GM06990 (cell line): ENCODE results near the gene SLC36A1.

Experiments used
- DNase-seq: peaks from one replicate; pipeline ENCODE4 v3.0.0-alpha.2; 2011; ENCODE audit not compliant: insufficient read length; ENCODE audit errors: extremely low read depth
- H3K27me3 ChIP-seq: replicated peaks from 2 replicates; pipeline ENCODE4 v1.6.0; 2011; ENCODE audit warnings: low read length; ENCODE audit not compliant: control insufficient read depth, insufficient read depth
- H3K36me3 ChIP-seq: 2 replicates; pipeline ENCODE4 v1.5.1; 2011; ENCODE audit warnings: low read length; ENCODE audit not compliant: control insufficient read depth, insufficient read depth
- H3K4me3 ChIP-seq: replicated peaks from 2 replicates; pipeline ENCODE4 v1.5.1; 2011; ENCODE audit warnings: low read depth, mild to moderate bottlenecking, control low read depth, low read length
- TF ChIP-seq, protein P1 (sequence below): IDR thresholded peaks from 2 replicates; pipeline ENCODE4 v1.5.1; 2011; ENCODE audit warnings: low read length, control low read depth, mild to moderate bottlenecking, inconsistent platforms; ENCODE audit not compliant: insufficient read depth, poor library complexity, severe bottlenecking

Gene SLC36A1

DNA sequence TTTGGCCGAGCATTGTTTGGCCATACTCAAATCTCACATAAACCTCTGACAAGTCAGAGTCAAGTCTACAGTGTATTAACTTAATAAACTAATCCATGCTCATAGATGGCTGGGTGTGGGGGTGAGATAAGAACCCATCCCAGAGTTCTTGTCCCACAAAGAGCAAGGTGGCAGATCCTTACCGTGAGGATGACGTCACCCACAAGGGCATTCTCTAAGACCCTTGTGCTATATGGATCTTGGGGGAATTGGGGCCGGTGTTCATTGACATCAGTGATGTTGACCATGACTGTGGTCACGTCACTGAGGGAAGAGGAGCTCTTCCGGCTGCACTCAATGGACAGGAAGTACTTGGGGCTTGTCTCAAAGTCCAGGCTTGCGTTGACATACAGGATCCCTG is 81.6 kb downstream of the SLC36A1 start:
- DNase-seq = no peak
- no peak overlapping the region for H3K4me3 ChIP-seq
- H3K36me3 ChIP-seq = no peaks in the 10 kb centered on the region
- peaks cover 3% of the 10 kb centered on the region; the same call in 1 of the 2 replicates for H3K27me3 ChIP-seq
- TF ChIP-seq, protein P1, sequence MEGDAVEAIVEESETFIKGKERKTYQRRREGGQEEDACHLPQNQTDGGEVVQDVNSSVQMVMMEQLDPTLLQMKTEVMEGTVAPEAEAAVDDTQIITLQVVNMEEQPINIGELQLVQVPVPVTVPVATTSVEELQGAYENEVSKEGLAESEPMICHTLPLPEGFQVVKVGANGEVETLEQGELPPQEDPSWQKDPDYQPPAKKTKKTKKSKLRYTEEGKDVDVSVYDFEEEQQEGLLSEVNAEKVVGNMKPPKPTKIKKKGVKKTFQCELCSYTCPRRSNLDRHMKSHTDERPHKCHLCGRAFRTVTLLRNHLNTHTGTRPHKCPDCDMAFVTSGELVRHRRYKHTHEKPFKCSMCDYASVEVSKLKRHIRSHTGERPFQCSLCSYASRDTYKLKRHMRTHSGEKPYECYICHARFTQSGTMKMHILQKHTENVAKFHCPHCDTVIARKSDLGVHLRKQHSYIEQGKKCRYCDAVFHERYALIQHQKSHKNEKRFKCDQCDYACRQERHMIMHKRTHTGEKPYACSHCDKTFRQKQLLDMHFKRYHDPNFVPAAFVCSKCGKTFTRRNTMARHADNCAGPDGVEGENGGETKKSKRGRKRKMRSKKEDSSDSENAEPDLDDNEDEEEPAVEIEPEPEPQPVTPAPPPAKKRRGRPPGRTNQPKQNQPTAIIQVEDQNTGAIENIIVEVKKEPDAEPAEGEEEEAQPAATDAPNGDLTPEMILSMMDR = no peak

DNA sequence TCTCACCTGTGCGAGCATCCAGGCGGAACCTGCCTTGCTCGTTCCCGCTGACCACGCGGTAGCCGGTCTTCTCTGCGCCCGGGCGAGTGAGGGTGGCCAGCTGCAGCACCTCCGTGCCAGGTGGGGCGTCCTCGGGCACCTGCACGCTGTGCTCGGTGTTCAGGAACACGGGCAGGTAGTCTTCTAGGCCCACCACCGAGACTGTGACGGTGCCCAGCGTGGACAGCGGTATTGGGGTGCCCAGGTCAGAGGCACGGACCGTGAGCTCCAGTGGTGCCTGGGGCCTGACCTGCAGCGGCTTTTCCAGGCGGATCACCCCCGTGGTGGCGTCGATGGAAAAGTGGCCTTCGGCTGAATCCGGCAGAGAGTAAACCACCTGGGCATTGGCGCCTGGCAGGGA is 84.2 kb downstream of the SLC36A1 start:
- Histone ChIP-seq H3K36me3 (no peaks in the 10 kb centered on the region), H3K27me3 (peaks cover 3% of the 10 kb centered on the region; the same call in 1 of the 2 replicates), H3K4me3 (no peak overlapping the region)
- TF ChIP-seq, protein P1 = no peak
- no peak for DNase-seq

DNA sequence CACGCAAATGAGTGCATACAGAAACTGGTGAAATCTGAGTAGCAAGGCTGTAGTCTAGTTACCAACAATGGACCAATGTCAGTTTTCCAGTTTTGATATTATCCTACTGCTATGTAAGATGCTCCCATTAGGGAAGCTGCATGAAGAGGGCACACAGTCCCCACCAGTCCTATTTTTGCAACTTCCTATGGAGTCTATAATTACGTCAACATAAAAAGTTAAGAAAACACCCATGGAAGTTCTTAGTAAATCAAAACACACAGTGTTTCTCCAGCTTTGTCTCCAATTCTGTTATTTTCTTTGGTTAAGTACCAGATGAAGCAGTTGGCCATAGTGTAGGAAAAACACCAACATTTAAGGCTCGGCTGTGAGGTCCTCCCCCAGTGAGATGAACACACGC is 85.0 kb downstream of the SLC36A1 start:
- no peak for DNase-seq
- TF ChIP-seq, protein P1 = no peak
- Histone ChIP-seq H3K36me3 (no peaks in the 10 kb centered on the region), H3K4me3 (no peak overlapping the region), H3K27me3 (peaks cover 3% of the 10 kb centered on the region; the same call in 1 of the 2 replicates)

DNA sequence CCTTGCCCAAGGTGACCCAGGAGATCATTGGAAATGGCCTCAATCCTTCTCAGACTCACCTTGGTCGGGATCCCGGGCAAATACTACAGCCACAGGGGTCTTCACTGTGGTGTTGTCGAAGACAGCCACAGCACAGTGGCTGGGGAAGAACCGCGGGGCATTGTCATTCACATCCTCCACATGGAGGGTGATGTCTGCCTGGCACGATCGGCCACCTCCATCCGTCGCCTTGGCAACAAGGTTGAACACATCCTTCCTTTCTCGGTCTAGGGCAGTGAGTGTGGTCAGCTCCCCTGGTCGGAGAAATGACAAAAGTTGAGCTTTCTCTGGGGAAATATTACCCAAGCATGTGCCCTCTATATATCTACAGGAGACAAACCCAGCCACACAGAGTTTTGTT is 86.9 kb downstream of the SLC36A1 start:
- TF ChIP-seq, protein P1 = no peak

DNA sequence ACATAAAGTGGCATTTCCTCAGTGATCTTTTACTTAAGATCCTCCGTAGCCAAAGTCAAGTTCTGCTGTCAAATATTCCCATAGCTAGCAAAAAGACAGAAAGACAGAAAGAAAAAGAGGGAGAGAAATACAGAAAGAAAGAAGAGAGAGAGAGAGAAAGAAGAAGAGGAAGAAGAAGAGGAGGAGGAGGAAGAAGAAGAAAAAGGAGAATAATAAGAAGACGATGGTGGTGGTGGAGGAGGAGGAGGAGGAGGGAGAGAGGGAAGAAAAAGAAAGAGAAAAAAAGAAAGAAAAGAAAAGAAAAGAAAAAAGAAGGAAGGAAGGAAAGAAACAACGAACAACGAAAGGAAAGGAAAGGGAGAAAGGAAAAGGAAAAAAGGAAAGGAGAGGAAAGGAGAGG is 89.6 kb downstream of the SLC36A1 start:
- H3K27me3 ChIP-seq = peaks cover 3% of the 10 kb centered on the region
- DNase-seq = no peak
- TF ChIP-seq, protein P1 = no peak
- no peaks in the 10 kb centered on the region for H3K36me3 ChIP-seq
- no peak overlapping the region for H3K4me3 ChIP-seq

More for the DNA sequence above, 86.9 kb downstream of the SLC36A1 start:
- peaks cover 3% of the 10 kb centered on the region; the same call in 1 of the 2 replicates for H3K27me3 ChIP-seq
- H3K36me3 ChIP-seq = no peaks in the 10 kb centered on the region
- DNase-seq = no peak
- H3K4me3 ChIP-seq = no peak overlapping the region

DNA sequence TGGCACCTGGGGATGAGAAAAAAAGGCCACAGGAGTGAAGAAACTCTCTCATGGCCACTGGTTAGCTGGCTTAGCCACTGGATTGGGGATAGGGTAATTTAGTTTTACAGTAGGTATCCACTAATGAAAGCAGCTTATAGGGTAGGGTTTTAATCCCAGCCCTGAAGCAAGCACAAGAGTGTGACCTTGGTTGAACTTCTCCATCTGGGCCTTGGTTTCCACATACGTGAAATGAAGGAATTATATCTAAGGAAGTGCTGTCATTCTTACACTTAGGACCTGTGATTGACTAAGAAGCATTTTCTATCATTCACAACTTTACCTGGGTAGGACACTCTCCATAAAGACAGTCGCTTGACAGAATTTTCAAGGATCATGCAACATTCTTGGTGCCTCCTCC is 94.2 kb downstream of the SLC36A1 start:
- Histone ChIP-seq H3K36me3 (no peaks in the 10 kb centered on the region), H3K27me3 (no peaks in the 10 kb centered on the region; the same call in none of the 2 replicates), H3K4me3 (no peak overlapping the region)
- TF ChIP-seq, protein P1 = no peak
- no peak for DNase-seq
